GM11168 (cell line): ENCODE results near the gene THOC7.

Experiments used
- in situ Hi-C: fragments of 300-500 bp; cut with MboI; formaldehyde crosslinking; loops from one replicate; pipeline ENCODE4 v1.12.0; 2022; ENCODE audit warnings: low sequenced_read_pairs; ENCODE audit not compliant: unreplicated experiment

The THOC7 gene

GRCh38 chr3:63863150-63864007 lies at the start of gene THOC7, which contains the start of gene ATXN7:
THOC7 (minus strand) TSS chr3:63863805; CDS start chr3:63863790, 15 bp downstream.
ATXN7 (plus strand) TSS chr3:63863867; CDS start chr3:63912599, 48,732 bp downstream.
- in situ Hi-C loops: no loop called here

GRCh38 chr3:63912768-63913588 lies 49.4 kb upstream of the THOC7 start:
- in situ Hi-C loops: no loop called here

GRCh38 chr3:63911873-63912767 lies 48.5 kb upstream of the THOC7 start, which contains the start of gene SCAANT1:
SCAANT1 (minus strand) TSS chr3:63912383.
- in situ Hi-C loops: no loop called here

GRCh38 chr3:63911509-63911872 lies 47.9 kb upstream of the THOC7 start:
- in situ Hi-C loops: no loop called here

- in situ Hi-C loops: no loop called here
Observed at GRCh38 chr3:63910891-63911290, 47.3 kb upstream of the THOC7 start.

- in situ Hi-C loops: no loop called here
Observed at GRCh38 chr3:63910001-63910400, 46.4 kb upstream of the THOC7 start.

- in situ Hi-C loops: no loop called here
Observed at GRCh38 chr3:63909431-63909830, 45.8 kb upstream of the THOC7 start.

- in situ Hi-C loops: no loop called here
Observed at GRCh38 chr3:63908776-63909175, 45.2 kb upstream of the THOC7 start.

- in situ Hi-C loops: no loop called here
Observed at GRCh38 chr3:63908081-63908736, 44.6 kb upstream of the THOC7 start.

GRCh38 chr3:63905731-63906620 lies 42.4 kb upstream of the THOC7 start:
- in situ Hi-C loops: no loop called here

GRCh38 chr3:63900459-63900858 lies 36.9 kb upstream of the THOC7 start:
- in situ Hi-C loops: no loop called here

GRCh38 chr3:63900010-63900409 lies 36.4 kb upstream of the THOC7 start:
- in situ Hi-C loops: no loop called here

GRCh38 chr3:63896332-63897030 lies 32.9 kb upstream of the THOC7 start:
- in situ Hi-C loops: no loop called here

- in situ Hi-C loops: no loop called here
Observed at GRCh38 chr3:63895422-63896189, 32.0 kb upstream of the THOC7 start.

GRCh38 chr3:63892773-63893352 lies 29.3 kb upstream of the THOC7 start:
- in situ Hi-C loops: no loop called here

GRCh38 chr3:63891518-63891917 lies 27.9 kb upstream of the THOC7 start:
- in situ Hi-C loops: no loop called here

- in situ Hi-C loops: no loop called here
Observed at GRCh38 chr3:63886858-63887257, 23.3 kb upstream of the THOC7 start.
